ENCODE measurements around the gene NXPH4.

- TF ChIP-seq POLR2A (IDR thresholded peaks at IDR 0.05; ENCODE audit: low read depth) (no peak), EP300 (IDR thresholded peaks at IDR 0.05) (no peak)
- TF ChIP-seq, protein P1, sequence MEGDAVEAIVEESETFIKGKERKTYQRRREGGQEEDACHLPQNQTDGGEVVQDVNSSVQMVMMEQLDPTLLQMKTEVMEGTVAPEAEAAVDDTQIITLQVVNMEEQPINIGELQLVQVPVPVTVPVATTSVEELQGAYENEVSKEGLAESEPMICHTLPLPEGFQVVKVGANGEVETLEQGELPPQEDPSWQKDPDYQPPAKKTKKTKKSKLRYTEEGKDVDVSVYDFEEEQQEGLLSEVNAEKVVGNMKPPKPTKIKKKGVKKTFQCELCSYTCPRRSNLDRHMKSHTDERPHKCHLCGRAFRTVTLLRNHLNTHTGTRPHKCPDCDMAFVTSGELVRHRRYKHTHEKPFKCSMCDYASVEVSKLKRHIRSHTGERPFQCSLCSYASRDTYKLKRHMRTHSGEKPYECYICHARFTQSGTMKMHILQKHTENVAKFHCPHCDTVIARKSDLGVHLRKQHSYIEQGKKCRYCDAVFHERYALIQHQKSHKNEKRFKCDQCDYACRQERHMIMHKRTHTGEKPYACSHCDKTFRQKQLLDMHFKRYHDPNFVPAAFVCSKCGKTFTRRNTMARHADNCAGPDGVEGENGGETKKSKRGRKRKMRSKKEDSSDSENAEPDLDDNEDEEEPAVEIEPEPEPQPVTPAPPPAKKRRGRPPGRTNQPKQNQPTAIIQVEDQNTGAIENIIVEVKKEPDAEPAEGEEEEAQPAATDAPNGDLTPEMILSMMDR (IDR thresholded peaks at IDR 0.05), result no peak
Measured at GRCh38 chr12:57196439-57196838, 20.2 kb upstream of the NXPH4 start.

Data from esophagus muscularis mucosa (tissue), 4 donors.